ENCODE data around the gene SNTG2. TPM values are rescaled to one million over a fixed set of nuclear protein-coding genes. Genes with fewer than 3 reads are reported as not detected.

The SNTG2 gene
- total and polyA plus RNA-seq, 4 donors, result 1.5 to 4.2 (median 1.9) TPM

GRCh38 chr2:1192121-1192520 is 241.5 kb downstream of the SNTG2 start:
- Histone ChIP-seq H3K4me1 (ENCODE audit: control insufficient read depth, insufficient read depth, low read length) (no peaks in the 10 kb centered on the region), H3K27me3 (ENCODE audit: control insufficient read depth, insufficient read depth, low read length) (no peaks in the 10 kb centered on the region), H3K9me3 (ENCODE audit: control insufficient read depth, insufficient read depth, low read length) (peaks cover 9% of the 10 kb centered on the region), H3K36me3 (ENCODE audit: control insufficient read depth, insufficient read depth, low read length) (no peaks in the 10 kb centered on the region), H3K27ac (ENCODE audit: low read depth, low read length) (no peak overlapping the region), H3K4me3 (ENCODE audit: low read depth, low read length) (no peak overlapping the region)
- WGBS (ENCODE audit: insufficient coverage), result no CpG with 5 or more reads among the region's 5 CpGs
- no peak for DNase-seq (ENCODE audit: low read depth in 4 of 6, low spot score in 6 of 6)

GRCh38 chr2:1193801-1194200 is 243.2 kb downstream of the SNTG2 start:
- Histone ChIP-seq H3K4me1 (ENCODE audit: control insufficient read depth, insufficient read depth, low read length) (no peaks in the 10 kb centered on the region), H3K27ac (ENCODE audit: low read depth, low read length) (no peak overlapping the region), H3K27me3 (ENCODE audit: control insufficient read depth, insufficient read depth, low read length) (no peaks in the 10 kb centered on the region), H3K36me3 (ENCODE audit: control insufficient read depth, insufficient read depth, low read length) (no peaks in the 10 kb centered on the region), H3K9me3 (ENCODE audit: control insufficient read depth, insufficient read depth, low read length) (peaks cover 10% of the 10 kb centered on the region), H3K4me3 (ENCODE audit: low read depth, low read length) (no peak overlapping the region)
- WGBS (ENCODE audit: insufficient coverage), result 65% methylated on average over 2 of the region's 2 CpGs
- no peak for DNase-seq (ENCODE audit: low read depth in 4 of 6, low spot score in 6 of 6)

DNA sequence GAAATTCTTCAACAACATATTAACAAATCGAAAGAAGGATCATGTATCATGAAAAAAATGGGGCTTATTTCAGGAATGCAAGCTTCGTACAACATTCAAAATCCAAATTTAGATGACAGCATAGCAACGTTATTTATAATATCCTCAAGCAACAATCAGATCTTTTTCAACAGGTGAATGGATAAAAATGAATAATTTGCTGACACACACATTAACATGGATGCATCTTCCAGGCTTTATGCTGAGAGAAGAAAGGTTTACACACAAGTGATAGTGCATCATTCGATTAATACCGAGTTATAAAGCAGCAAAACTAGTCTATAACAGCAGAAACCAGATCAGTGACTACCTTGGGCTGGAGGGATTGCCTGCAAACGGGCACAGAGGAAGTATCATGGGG is 253.1 kb downstream of the SNTG2 start:
- Histone ChIP-seq H3K36me3 (ENCODE audit: control insufficient read depth, insufficient read depth, low read length) (no peaks in the 10 kb centered on the region), H3K9me3 (ENCODE audit: control insufficient read depth, insufficient read depth, low read length) (peaks cover 3% of the 10 kb centered on the region), H3K4me1 (ENCODE audit: control insufficient read depth, insufficient read depth, low read length) (no peaks in the 10 kb centered on the region), H3K27ac (ENCODE audit: low read depth, low read length) (no peak overlapping the region), H3K4me3 (ENCODE audit: low read depth, low read length) (no peak overlapping the region), H3K27me3 (ENCODE audit: control insufficient read depth, insufficient read depth, low read length) (no peaks in the 10 kb centered on the region)
- no peak for DNase-seq (ENCODE audit: low read depth in 4 of 6, low spot score in 6 of 6)
- no CpG with 5 or more reads among the region's 6 CpGs for WGBS (ENCODE audit: insufficient coverage)

DNA sequence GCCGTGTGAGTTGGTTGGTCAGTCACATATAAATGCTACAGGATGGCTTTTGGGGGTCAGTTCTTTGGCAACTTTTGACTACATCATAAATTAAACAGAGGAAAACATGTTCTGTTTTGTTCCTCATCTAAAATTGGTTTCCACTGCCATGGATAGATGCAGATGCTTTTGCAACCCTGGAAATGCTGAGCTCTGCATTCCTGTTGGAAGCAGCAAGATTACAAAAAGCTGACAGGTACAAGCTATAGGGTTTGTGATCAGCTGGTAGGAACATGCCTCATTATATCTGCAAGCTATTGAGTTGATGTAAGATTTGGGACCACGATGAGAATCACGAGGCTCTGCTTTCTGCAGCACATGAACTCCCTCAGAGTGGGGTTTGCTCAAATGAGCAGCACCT is 255.2 kb downstream of the SNTG2 start:
- no peaks in the 10 kb centered on the region for H3K27me3 ChIP-seq (ENCODE audit: control insufficient read depth, insufficient read depth, low read length)
- peaks cover 2% of the 10 kb centered on the region for H3K9me3 ChIP-seq (ENCODE audit: control insufficient read depth, insufficient read depth, low read length)
- 100% methylated on average over 2 of the region's 3 CpGs for WGBS (ENCODE audit: insufficient coverage)
- no peaks in the 10 kb centered on the region for H3K4me1 ChIP-seq (ENCODE audit: control insufficient read depth, insufficient read depth, low read length)
- H3K4me3 ChIP-seq (ENCODE audit: low read depth, low read length), result no peak overlapping the region
- H3K27ac ChIP-seq (ENCODE audit: low read depth, low read length), result no peak overlapping the region
- no peaks in the 10 kb centered on the region for H3K36me3 ChIP-seq (ENCODE audit: control insufficient read depth, insufficient read depth, low read length)
- DNase-seq (ENCODE audit: low read depth in 4 of 6, low spot score in 6 of 6), result no peak

- WGBS (ENCODE audit: insufficient coverage), result 80% methylated on average over 18 of the region's 20 CpGs
Measured at GRCh38 chr2:1207962-1208510, 257.4 kb downstream of the SNTG2 start.

DNA sequence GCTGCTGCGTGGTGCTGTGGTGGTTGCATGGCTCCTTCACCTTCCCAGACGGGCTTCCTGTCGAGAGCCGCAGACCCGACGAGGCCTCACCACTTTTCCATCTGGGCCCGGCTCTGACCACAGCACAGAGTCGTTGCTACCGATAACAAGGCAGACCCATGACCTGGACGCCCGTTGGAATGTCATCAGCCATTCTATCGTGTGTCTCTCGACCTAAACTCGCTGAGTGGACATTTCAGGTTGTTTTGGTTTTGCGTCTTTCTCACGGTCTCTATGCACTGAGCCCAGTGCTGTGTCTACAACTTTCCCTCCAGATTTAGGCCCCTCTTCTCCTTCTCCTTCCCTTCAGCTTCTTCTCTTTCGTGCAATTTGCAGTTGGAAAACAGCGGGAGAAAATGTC is 257.9 kb downstream of the SNTG2 start:
- no peaks in the 10 kb centered on the region for H3K27me3 ChIP-seq (ENCODE audit: control insufficient read depth, insufficient read depth, low read length)
- H3K4me1 ChIP-seq (ENCODE audit: control insufficient read depth, insufficient read depth, low read length), result no peaks in the 10 kb centered on the region
- H3K27ac ChIP-seq (ENCODE audit: low read depth, low read length), result no peak overlapping the region
- WGBS (ENCODE audit: insufficient coverage), result 94% methylated on average over 15 of the region's 18 CpGs
- H3K36me3 ChIP-seq (ENCODE audit: control insufficient read depth, insufficient read depth, low read length), result no peaks in the 10 kb centered on the region
- H3K4me3 ChIP-seq (ENCODE audit: low read depth, low read length), result no peak overlapping the region
- no peak for DNase-seq (ENCODE audit: low read depth in 4 of 6, low spot score in 6 of 6)
- no peaks in the 10 kb centered on the region for H3K9me3 ChIP-seq (ENCODE audit: control insufficient read depth, insufficient read depth, low read length)

More at GRCh38 chr2:1207962-1208510, 257.4 kb downstream of the SNTG2 start:
- Histone ChIP-seq H3K36me3 (ENCODE audit: control insufficient read depth, insufficient read depth, low read length) (no peaks in the 10 kb centered on the region), H3K4me3 (ENCODE audit: low read depth, low read length) (no peak overlapping the region), H3K27ac (ENCODE audit: low read depth, low read length) (no peak overlapping the region), H3K27me3 (ENCODE audit: control insufficient read depth, insufficient read depth, low read length) (no peaks in the 10 kb centered on the region), H3K4me1 (ENCODE audit: control insufficient read depth, insufficient read depth, low read length) (no peaks in the 10 kb centered on the region), H3K9me3 (ENCODE audit: control insufficient read depth, insufficient read depth, low read length) (no peaks in the 10 kb centered on the region)
- DNase-seq (ENCODE audit: low read depth in 4 of 6, low spot score in 6 of 6), result no peak

DNA sequence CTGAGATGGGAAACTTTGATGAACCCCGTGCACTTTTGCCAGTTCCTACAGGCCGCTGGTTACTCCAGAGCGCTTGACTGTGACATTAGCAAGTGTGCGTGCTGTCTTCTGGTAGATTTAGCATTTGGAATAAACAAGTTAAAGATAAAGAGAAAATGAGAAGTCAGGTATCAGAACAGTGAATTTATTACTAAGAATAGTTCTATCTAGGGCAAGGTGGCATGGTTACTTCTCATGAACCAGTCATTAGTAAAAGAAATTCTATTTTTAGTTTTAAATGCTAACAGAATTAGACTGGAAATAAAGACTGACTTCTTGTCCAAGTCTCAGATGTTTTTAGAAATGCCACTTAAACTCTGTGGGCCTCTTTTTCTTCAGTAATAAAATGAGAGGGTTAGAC is 258.6 kb downstream of the SNTG2 start:
- Histone ChIP-seq H3K27me3 (ENCODE audit: control insufficient read depth, insufficient read depth, low read length) (no peaks in the 10 kb centered on the region), H3K27ac (ENCODE audit: low read depth, low read length) (no peak overlapping the region), H3K4me1 (ENCODE audit: control insufficient read depth, insufficient read depth, low read length) (no peaks in the 10 kb centered on the region), H3K9me3 (ENCODE audit: control insufficient read depth, insufficient read depth, low read length) (no peaks in the 10 kb centered on the region), H3K36me3 (ENCODE audit: control insufficient read depth, insufficient read depth, low read length) (no peaks in the 10 kb centered on the region), H3K4me3 (ENCODE audit: low read depth, low read length) (no peak overlapping the region)
- DNase-seq (ENCODE audit: low read depth in 4 of 6, low spot score in 6 of 6), result no peak
- WGBS (ENCODE audit: insufficient coverage), result 71% methylated on average over 1 of the region's 4 CpGs

- H3K4me1 ChIP-seq (ENCODE audit: control insufficient read depth, insufficient read depth, low read length), result no peaks in the 10 kb centered on the region
- no peak overlapping the region for H3K4me3 ChIP-seq (ENCODE audit: low read depth, low read length)
- no peaks in the 10 kb centered on the region for H3K36me3 ChIP-seq (ENCODE audit: control insufficient read depth, insufficient read depth, low read length)
- H3K27ac ChIP-seq (ENCODE audit: low read depth, low read length), result no peak overlapping the region
- DNase-seq (ENCODE audit: low read depth in 4 of 6, low spot score in 6 of 6), result no peak
- no peaks in the 10 kb centered on the region for H3K9me3 ChIP-seq (ENCODE audit: control insufficient read depth, insufficient read depth, low read length)
- WGBS (ENCODE audit: insufficient coverage), result 100% methylated on average over 3 of the region's 3 CpGs
- no peaks in the 10 kb centered on the region for H3K27me3 ChIP-seq (ENCODE audit: control insufficient read depth, insufficient read depth, low read length)
Measured at GRCh38 chr2:1209761-1210160, 259.1 kb downstream of the SNTG2 start.

DNA sequence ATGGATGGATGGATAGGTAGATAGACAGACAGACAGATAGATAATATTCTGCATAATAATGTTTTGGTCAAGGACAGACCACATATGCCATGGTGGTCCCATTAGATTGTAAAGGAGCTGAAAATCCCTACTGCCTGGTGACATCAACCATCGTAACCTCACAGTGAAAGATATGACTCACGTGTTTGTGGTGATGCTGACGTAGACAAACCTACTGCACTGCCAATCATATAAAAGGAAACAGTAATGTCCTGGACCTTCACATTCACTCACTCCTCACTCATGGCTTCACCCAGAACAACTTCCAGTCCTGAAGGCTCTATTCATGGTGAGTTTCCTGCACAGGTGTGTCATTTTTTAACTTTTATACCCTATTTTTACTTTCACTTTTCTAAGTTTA is 259.7 kb downstream of the SNTG2 start:
- Histone ChIP-seq H3K27ac (ENCODE audit: low read depth, low read length) (no peak overlapping the region), H3K9me3 (ENCODE audit: control insufficient read depth, insufficient read depth, low read length) (no peaks in the 10 kb centered on the region), H3K4me3 (ENCODE audit: low read depth, low read length) (no peak overlapping the region), H3K36me3 (ENCODE audit: control insufficient read depth, insufficient read depth, low read length) (no peaks in the 10 kb centered on the region), H3K4me1 (ENCODE audit: control insufficient read depth, insufficient read depth, low read length) (no peaks in the 10 kb centered on the region), H3K27me3 (ENCODE audit: control insufficient read depth, insufficient read depth, low read length) (no peaks in the 10 kb centered on the region)
- 95% methylated on average over 3 of the region's 3 CpGs for WGBS (ENCODE audit: insufficient coverage)
- no peak for DNase-seq (ENCODE audit: low read depth in 4 of 6, low spot score in 6 of 6)

DNA sequence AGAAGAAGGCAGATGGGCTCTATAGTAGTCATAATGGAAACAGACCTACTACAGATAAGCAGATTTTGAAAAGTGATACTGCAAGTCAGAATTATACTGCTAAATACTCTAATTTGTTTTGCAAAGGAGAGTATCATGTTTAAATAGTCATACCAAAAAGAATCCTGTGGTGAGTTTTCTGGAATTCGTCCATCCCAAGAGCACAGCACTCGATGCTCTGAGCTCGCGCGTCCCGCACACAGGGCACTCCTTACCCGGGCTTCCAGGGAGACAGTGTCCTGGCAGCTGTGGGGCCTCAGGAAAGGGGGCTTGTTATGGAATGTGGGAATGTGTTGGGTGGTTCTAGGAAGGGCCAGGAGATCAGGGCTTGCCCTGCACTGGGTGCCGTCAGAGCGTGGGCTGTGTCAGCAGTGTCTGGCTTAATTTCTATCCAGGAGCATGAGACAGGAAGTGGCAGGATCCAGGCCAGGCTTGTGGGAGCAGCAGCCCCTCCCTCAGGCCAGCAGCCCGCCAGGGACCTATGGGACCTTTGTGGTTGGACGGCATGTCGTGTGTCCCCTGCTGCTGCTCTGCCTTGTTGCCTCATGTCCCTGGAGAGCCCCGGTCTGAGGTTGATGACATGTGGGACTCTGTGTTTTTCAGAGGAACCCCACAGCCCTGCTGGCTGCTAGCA is 269.4 kb downstream of the SNTG2 start:
- DNase-seq (ENCODE audit: low read depth in 4 of 6, low spot score in 6 of 6), result peak in 1 of 6 donors; percentile 32
- H3K9me3 ChIP-seq (ENCODE audit: control insufficient read depth, insufficient read depth, low read length), result no peaks in the 10 kb centered on the region
- H3K36me3 ChIP-seq (ENCODE audit: control insufficient read depth, insufficient read depth, low read length), result no peaks in the 10 kb centered on the region
- H3K27me3 ChIP-seq (ENCODE audit: control insufficient read depth, insufficient read depth, low read length), result no peaks in the 10 kb centered on the region
- no peak overlapping the region for H3K27ac ChIP-seq (ENCODE audit: low read depth, low read length)
- peaks cover 10% of the 10 kb centered on the region for H3K4me1 ChIP-seq (ENCODE audit: control insufficient read depth, insufficient read depth, low read length)
- H3K4me3 ChIP-seq (ENCODE audit: low read depth, low read length), result no peak overlapping the region
- WGBS (ENCODE audit: insufficient coverage), result 85% methylated on average over 7 of the region's 13 CpGs

Data from spinal cord (tissue), 10 donors.